Heart right ventricle (tissue), 16 donors: ENCODE results near the gene METTL24. TPM values are rescaled to one million over a fixed set of nuclear protein-coding genes. Genes with fewer than 3 reads are reported as not detected.

Source experiments
- ATAC-seq, 8 donors: fragments of 200-7000 bp; cut with Tn5 transposase; one replicate each; pipeline ENCODE4 v1.9.1; 2020; ENCODE audit warnings: mild to moderate bottlenecking in 8 of 8, moderate library complexity in 8 of 8, moderate number of reproducible peaks in 1 of 8
- DNase-seq, 2 donors: peaks; one replicate each; pipeline ENCODE4 v3.0.0-alpha.2; 2020
- H3K27ac ChIP-seq, 10 donors: fragments of 200-600 bp; sonication (generic) in 2 of 10; one replicate each; pipeline versions ENCODE4 v1.5.0 to v1.8.0; 2020 to 2022; ENCODE audit warnings: mild to moderate bottlenecking in 3 of 10
- H3K27me3 ChIP-seq, 7 donors: fragments of 200-600 bp; one replicate each; pipeline ENCODE4 v1.8.0; 2021 to 2022; ENCODE audit warnings: mild to moderate bottlenecking in 2 of 7
- H3K36me3 ChIP-seq, 9 donors: fragments of 200-600 bp; sonication (generic) in 1 of 9; one replicate each; pipeline versions ENCODE4 v1.5.0 to v1.8.0; 2020 to 2022; ENCODE audit warnings: mild to moderate bottlenecking in 2 of 9
- H3K4me1 ChIP-seq, 9 donors: fragments of 200-600 bp; sonication (generic) in 1 of 9; one replicate each; pipeline versions ENCODE4 v1.5.0 to v1.8.0; 2020 to 2022; ENCODE audit warnings: mild to moderate bottlenecking in 4 of 9
- H3K4me3 ChIP-seq, 10 donors: fragments of 200-600 bp; sonication (generic) in 2 of 10; one replicate each; pipeline versions ENCODE4 v1.5.0 to v1.8.0; 2020 to 2022; ENCODE audit warnings: mild to moderate bottlenecking in 7 of 10, moderate library complexity in 2 of 10
- H3K9me3 ChIP-seq, 11 donors: fragments of 200-600 bp in 10 of 11; sonication (generic) in 2 of 11; one replicate each; pipeline versions ENCODE4 v1.5.0 to v1.8.0; 2013 to 2022; ENCODE audit warnings: mild to moderate bottlenecking in 2 of 11, control low read depth in 1 of 11, moderate library complexity in 1 of 11
- CTCF ChIP-seq, 9 donors: fragments of 200-600 bp; sonication (generic) in 2 of 9; IDR thresholded peaks; one replicate each; pipeline versions ENCODE4 v1.5.0 to v1.8.0; 2021 to 2022; ENCODE audit warnings: antibody characterized with exemption in 9 of 9, mild to moderate bottlenecking in 5 of 9, moderate library complexity in 1 of 9
- WGBS, 2 donors: extraction: QIAGEN DNeasy Blood & Tissue Kit; methylation state at CpG; one replicate each; pipeline ENCODE4 v1.1.7; 2013; ENCODE audit warnings: inconsistent platforms in 1 of 2; 5-methylcytosine and 5-hydroxymethylcytosine counted together
- intact Hi-C, 10 donors: fragments of 100-400 bp; cut with DNase I; formaldehyde crosslinking; loops; one replicate each; pipeline versions ENCODE4 v1.11.1 to v1.14.2; 2022
- polyA plus RNA-seq, 2 donors: library from polyadenylated mRNA; stranded (reverse); fragments of 200-250 nt; gene quantifications; one replicate each; pipeline ENCODE4 v1.2.3, GENCODE V29; 2013
- total RNA-seq, 10 donors: library from RNA; stranded (reverse); fragmentation: NEBNext Ultra II Directional in 3 of 10; extraction: Animal tissue kit (Norgen Biotek cat#: 25700) in 3 of 10; gene quantifications; one replicate each; pipeline versions ENCODE4 v1.2.1 to v1.2.4, GENCODE V29; 2021 to 2023
- donor health status: Arrhythmogenic right ventricular cardiomyopathy.
- donor health status: ischemic (EF 13 %, LVEDD 7.1; RV severe dilation, severe dysfunction).
- donor health status: healthy with polysubstance abuse.
- donor health status: DM: no; HTN: yes; CAD: no.
- donor health status: DM: no; HTN: no; CAD: no.
- donor health status: ischemic (EF 25% LVEDD 6.9; RV normal size, moderate dysfunction).
- donor health status: ischemic (EF 25% LVEDD 5.7; RV mildly dilated, moderate dysfunction).
- donor health status: healthy.
- donor health status: DM: yes; HTN: yes; CAD: no.
- donor health status: Ischemic cardiomyopathy.
- donor health status: ischemic (EF 35%, LVEDD 5.7; RV mildly dilated, moderate dysfunction).
- donor health status: nonischemic (EF 11% LVEDD 7.7; RV severe dilation, severe dysfunction).
- donor health status: DM: yes; HTN: yes; CAD: no.
- donor health status: PGD.
- donor health status: ischemic (EF 29% LVEDD 5.4; RV normal size, mild dysfunction).
- donor health status: nonischemic (EF 23%, LVEDD 6.1; RV moderate dilation, normal function).

METTL24 gene
- total and polyA plus RNA-seq, 12 donors, result 0.07 to 2.4 (median 1.3) TPM; not detected in 1

GRCh38 chr6:110364364-110365105 is 6.4 kb upstream of the METTL24 start:
- intact Hi-C loops, result no loop called here
- WGBS, 2 donors, result 59 to 64% methylated on average over 5 of the region's 5 CpGs

GRCh38 chr6:110363748-110364147 is 5.6 kb upstream of the METTL24 start:
- no peaks in the 10 kb centered on the region for H3K36me3 ChIP-seq
- no peaks in the 10 kb centered on the region for H3K9me3 ChIP-seq
- no peak overlapping the region for H3K4me3 ChIP-seq
- intact Hi-C loops, result loop anchor here in 1 of 10 donors (1.0 kb wide), 1 partner anchor 172 kb away; no protein-coding TSS in a partner anchor
- ATAC-seq, result peak; percentile 33 to 93 (median 68)
- peaks cover 0 to 33% (median 10%) of the 10 kb centered on the region in 7 donors for H3K27me3 ChIP-seq
- H3K27ac ChIP-seq, result peak overlapping the region in 2 of 10 donors; percentile 26 to 44
- TF ChIP-seq CTCF (IDR thresholded peaks at IDR 0.05), result no peak
- WGBS, 2 donors, result 48 to 69% methylated on average over 3 of the region's 3 CpGs
- peaks cover 0 to 9% (median 0%) of the 10 kb centered on the region in 9 donors for H3K4me1 ChIP-seq
- peak in 1 of 2 donors; percentile 19 for DNase-seq

More at GRCh38 chr6:110364364-110365105, 6.4 kb upstream of the METTL24 start:
- TF ChIP-seq CTCF (IDR thresholded peaks at IDR 0.05), result no peak
- DNase-seq (no peak), ATAC-seq (no peak)
- H3K9me3 ChIP-seq, result no peaks in the 10 kb centered on the region
- peaks cover 0 to 25% (median 5%) of the 10 kb centered on the region in 7 donors for H3K27me3 ChIP-seq
- H3K4me3 ChIP-seq, result no peak overlapping the region
- peaks cover 0 to 8% (median 0%) of the 10 kb centered on the region in 9 donors for H3K4me1 ChIP-seq
- no peaks in the 10 kb centered on the region for H3K36me3 ChIP-seq
- H3K27ac ChIP-seq, result peak overlapping the region in 1 of 10 donors; percentile 44

- 76 to 78% methylated on average over 3 of the region's 3 CpGs for WGBS, 2 donors
- no peaks in the 10 kb centered on the region for H3K9me3 ChIP-seq
- no peak for TF ChIP-seq CTCF (IDR thresholded peaks at IDR 0.05)
- H3K27ac ChIP-seq, result no peak overlapping the region
- peaks cover 0 to 20% (median 4%) of the 10 kb centered on the region in 9 donors for H3K4me1 ChIP-seq
- intact Hi-C loops, result no loop called here
- peaks cover 0 to 62% (median 22%) of the 10 kb centered on the region in 7 donors for H3K27me3 ChIP-seq
- no peak for DNase-seq
- no peak for ATAC-seq
- no peak overlapping the region for H3K4me3 ChIP-seq
- H3K36me3 ChIP-seq, result no peaks in the 10 kb centered on the region
Measured at GRCh38 chr6:110360676-110361075, 2.5 kb upstream of the METTL24 start.

- ATAC-seq (no peak), DNase-seq (no peak)
- intact Hi-C loops, result no loop called here
- Histone ChIP-seq H3K27me3 (peaks cover 0 to 62% (median 22%) of the 10 kb centered on the region in 7 donors), H3K4me3 (no peak overlapping the region), H3K4me1 (peaks cover 0 to 20% (median 4%) of the 10 kb centered on the region in 9 donors), H3K36me3 (no peaks in the 10 kb centered on the region), H3K27ac (no peak overlapping the region), H3K9me3 (no peaks in the 10 kb centered on the region)
- no peak for TF ChIP-seq CTCF (IDR thresholded peaks at IDR 0.05)
- WGBS, 2 donors, result 57% methylated on average over 5 of the region's 5 CpGs
Measured at GRCh38 chr6:110359556-110359955, 1.4 kb upstream of the METTL24 start.
